Mesothelial cell of epicardium (in vitro differentiated cells): ENCODE data around the gene SBK1. TPM values are rescaled to one million over a fixed set of nuclear protein-coding genes. Genes with fewer than 3 reads are reported as not detected.

Experiments used
- DNase-seq, 2 experiments: peaks; one replicate each; pipeline ENCODE4 v3.0.0; 2021; ENCODE audit warnings: low spot score in 2 of 2; ENCODE audit not compliant: unreplicated experiment in 2 of 2
- H3K27ac Mint-ChIP-seq: 2 replicates; pipeline ENCODE4 v1.8.0; 2021; ENCODE audit warnings: mixed read lengths
- H3K27me3 Mint-ChIP-seq: 2 replicates; pipeline ENCODE4 v1.8.0; 2021; ENCODE audit warnings: low read depth, mixed read lengths
- H3K36me3 Mint-ChIP-seq: 2 replicates; pipeline ENCODE4 v1.8.0; 2021; ENCODE audit warnings: mixed read lengths
- H3K4me1 Mint-ChIP-seq: 2 replicates; pipeline ENCODE4 v1.8.0; 2021; ENCODE audit warnings: mixed read lengths
- H3K4me3 Mint-ChIP-seq: 2 replicates; pipeline ENCODE4 v1.8.0; 2021; ENCODE audit warnings: mild to moderate bottlenecking, moderate library complexity, mixed read lengths
- H3K9me3 Mint-ChIP-seq: 2 replicates; pipeline ENCODE4 v1.8.0; 2021; ENCODE audit warnings: mixed read lengths
- CTCF ChIP-seq: fragments of 200-600 bp; sonication (generic); IDR thresholded peaks from one replicate; pipeline ENCODE4 v1.5.0; 2021; ENCODE audit warnings: antibody characterized with exemption; ENCODE audit not compliant: unreplicated experiment
- total RNA-seq: library from RNA; stranded (reverse); gene quantifications from 3 replicates; pipeline ENCODE4 v1.2.1, GENCODE V29; 2021

SBK1 gene
- total RNA-seq, 1 donor from 2014 or later: 51.4 TPM

- Mint-ChIP-seq H3K4me1 (peaks cover 4% of the 10 kb centered on the region), H3K27me3 (peaks cover 25% of the 10 kb centered on the region)
- TF ChIP-seq CTCF: no peak
Observed at GRCh38 chr16:28263305-28263704, 29.0 kb upstream of the SBK1 start.

GRCh38 chr16:28264656-28265055 is 27.7 kb upstream of the SBK1 start:
- no peak for DNase-seq
- TF ChIP-seq CTCF: no peak
- Mint-ChIP-seq H3K27me3 (peaks cover 25% of the 10 kb centered on the region), H3K4me3 (no peak overlapping the region), H3K36me3 (no peaks in the 10 kb centered on the region), H3K27ac (no peak overlapping the region), H3K4me1 (peaks cover 4% of the 10 kb centered on the region), H3K9me3 (no peaks in the 10 kb centered on the region)

More at GRCh38 chr16:28263305-28263704, 29.0 kb upstream of the SBK1 start:
- no peak overlapping the region for H3K27ac Mint-ChIP-seq
- H3K9me3 Mint-ChIP-seq: no peaks in the 10 kb centered on the region
- no peak for DNase-seq
- H3K4me3 Mint-ChIP-seq: no peak overlapping the region
- no peaks in the 10 kb centered on the region for H3K36me3 Mint-ChIP-seq

- no peaks in the 10 kb centered on the region for H3K9me3 Mint-ChIP-seq
- no peak for DNase-seq
- TF ChIP-seq CTCF: no peak
- no peak overlapping the region for H3K27ac Mint-ChIP-seq
- no peak overlapping the region for H3K4me3 Mint-ChIP-seq
- peaks cover 4% of the 10 kb centered on the region for H3K4me1 Mint-ChIP-seq
- H3K27me3 Mint-ChIP-seq: peaks cover 25% of the 10 kb centered on the region
- H3K36me3 Mint-ChIP-seq: no peaks in the 10 kb centered on the region
Observed at GRCh38 chr16:28265822-28266221, 26.5 kb upstream of the SBK1 start.

- no peak for TF ChIP-seq CTCF
- Mint-ChIP-seq H3K27me3 (peaks cover 17% of the 10 kb centered on the region), H3K4me1 (peaks cover 4% of the 10 kb centered on the region), H3K36me3 (no peaks in the 10 kb centered on the region), H3K9me3 (no peaks in the 10 kb centered on the region), H3K27ac (no peak overlapping the region), H3K4me3 (no peak overlapping the region)
- DNase-seq: no peak
Observed at GRCh38 chr16:28267356-28267755, 25.0 kb upstream of the SBK1 start.

- H3K4me1 Mint-ChIP-seq: no peaks in the 10 kb centered on the region
Observed at GRCh38 chr16:28273511-28273910, 18.8 kb upstream of the SBK1 start.

More at GRCh38 chr16:28273511-28273910, 18.8 kb upstream of the SBK1 start:
- Mint-ChIP-seq H3K27me3 (peaks cover 41% of the 10 kb centered on the region), H3K9me3 (no peaks in the 10 kb centered on the region), H3K4me3 (no peak overlapping the region), H3K36me3 (no peaks in the 10 kb centered on the region), H3K27ac (no peak overlapping the region)
- DNase-seq: no peak
- TF ChIP-seq CTCF: no peak
